Measurements from ENCODE around the gene ART5. TPM values are rescaled to one million over a fixed set of nuclear protein-coding genes. Genes with fewer than 3 reads are reported as not detected.

ART5 gene
- total and polyA plus RNA-seq, 7 donors: 0.65 to 4.4 (median 2.4) TPM

DNA sequence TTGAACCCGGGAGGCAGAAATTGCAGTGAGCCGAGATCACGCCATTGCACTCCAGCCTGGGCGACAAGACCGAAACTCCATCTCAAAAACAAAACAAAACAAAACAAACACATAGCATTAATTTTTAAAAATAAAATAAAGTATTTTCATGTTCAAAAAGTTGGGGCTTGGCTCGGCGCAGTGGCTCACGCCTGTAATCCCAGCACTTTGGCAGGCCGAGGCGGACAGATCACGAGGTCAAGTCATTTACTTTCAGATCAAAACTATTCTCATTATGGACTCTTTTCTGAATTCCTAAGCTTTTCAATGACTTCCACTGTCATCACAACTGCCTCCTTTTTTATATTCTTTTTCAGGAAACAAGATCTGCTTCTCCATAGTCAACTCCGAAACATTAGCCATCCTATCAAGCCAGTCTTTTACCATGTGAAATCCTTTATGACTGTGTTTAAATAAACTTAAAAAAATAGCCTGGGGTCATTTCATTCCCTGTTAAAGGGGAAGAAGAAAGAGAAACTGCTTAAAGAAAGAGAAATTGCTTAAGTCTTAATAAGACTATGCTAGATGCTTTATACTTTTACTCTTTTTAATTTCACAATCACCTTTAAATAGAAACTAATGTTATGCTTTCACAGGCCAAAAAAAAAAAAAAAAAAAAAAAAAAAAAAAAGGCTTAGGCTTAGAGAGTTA is 42.5 kb upstream of the ART5 start:
- TF ChIP-seq, protein P1, sequence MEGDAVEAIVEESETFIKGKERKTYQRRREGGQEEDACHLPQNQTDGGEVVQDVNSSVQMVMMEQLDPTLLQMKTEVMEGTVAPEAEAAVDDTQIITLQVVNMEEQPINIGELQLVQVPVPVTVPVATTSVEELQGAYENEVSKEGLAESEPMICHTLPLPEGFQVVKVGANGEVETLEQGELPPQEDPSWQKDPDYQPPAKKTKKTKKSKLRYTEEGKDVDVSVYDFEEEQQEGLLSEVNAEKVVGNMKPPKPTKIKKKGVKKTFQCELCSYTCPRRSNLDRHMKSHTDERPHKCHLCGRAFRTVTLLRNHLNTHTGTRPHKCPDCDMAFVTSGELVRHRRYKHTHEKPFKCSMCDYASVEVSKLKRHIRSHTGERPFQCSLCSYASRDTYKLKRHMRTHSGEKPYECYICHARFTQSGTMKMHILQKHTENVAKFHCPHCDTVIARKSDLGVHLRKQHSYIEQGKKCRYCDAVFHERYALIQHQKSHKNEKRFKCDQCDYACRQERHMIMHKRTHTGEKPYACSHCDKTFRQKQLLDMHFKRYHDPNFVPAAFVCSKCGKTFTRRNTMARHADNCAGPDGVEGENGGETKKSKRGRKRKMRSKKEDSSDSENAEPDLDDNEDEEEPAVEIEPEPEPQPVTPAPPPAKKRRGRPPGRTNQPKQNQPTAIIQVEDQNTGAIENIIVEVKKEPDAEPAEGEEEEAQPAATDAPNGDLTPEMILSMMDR (IDR thresholded peaks at IDR 0.05): no peak
- DNase-seq (no peak), ATAC-seq (peak in 2 of 4 donors; percentile 3 to 21)
- peaks cover 17% of the 10 kb centered on the region for H3K4me1 ChIP-seq
- peak overlapping the region; percentile 5 for H3K4me3 ChIP-seq
- H3K36me3 ChIP-seq (ENCODE audit: insufficient read depth in 1 of 2, low read depth in 1 of 2): peaks cover 19 to 97% of the 10 kb centered on the region in 2 donors
- intact Hi-C loops (cut with DNase I): no loop called here
- H3K27me3 ChIP-seq (ENCODE audit: insufficient read depth in 3 of 3, low read length in 2 of 3): no peaks in the 10 kb centered on the region
- H3K27ac ChIP-seq: peak overlapping the region; percentile 58
- WGBS, 3 donors: 85 to 97% (median 93%) methylated on average over 12 of the region's 12 CpGs
- H3K9me3 ChIP-seq: no peaks in the 10 kb centered on the region

DNA sequence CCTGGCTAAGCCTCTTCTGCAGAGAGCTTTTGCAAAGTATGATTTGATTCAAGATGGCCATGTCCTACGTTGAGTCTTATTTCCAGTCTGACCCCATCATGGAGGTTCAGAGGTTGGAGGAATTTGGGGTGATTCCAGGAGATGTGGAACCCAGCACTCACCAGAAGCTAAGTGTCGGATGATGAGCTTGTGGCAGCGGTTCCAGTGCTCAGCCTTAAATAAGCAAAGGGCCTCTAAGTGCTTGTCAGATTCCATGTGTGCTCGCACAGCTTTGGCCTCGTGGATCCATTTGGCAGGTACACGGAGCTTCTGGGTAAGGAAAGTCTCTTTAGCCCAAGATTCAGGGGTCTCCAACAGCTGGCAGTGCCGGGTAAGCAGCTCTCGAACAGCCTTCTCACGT is 41.2 kb upstream of the ART5 start:
- peaks cover 20 to 97% of the 10 kb centered on the region in 2 donors for H3K36me3 ChIP-seq (ENCODE audit: insufficient read depth in 1 of 2, low read depth in 1 of 2)
- H3K27ac ChIP-seq: no peak overlapping the region
- intact Hi-C loops (cut with DNase I): no loop called here
- DNase-seq (no peak), ATAC-seq (no peak)
- no peak overlapping the region for H3K4me3 ChIP-seq
- WGBS, 3 donors: 95 to 96% (median 96%) methylated on average over 9 of the region's 9 CpGs
- H3K27me3 ChIP-seq (ENCODE audit: insufficient read depth in 3 of 3, low read length in 2 of 3): no peaks in the 10 kb centered on the region
- H3K9me3 ChIP-seq: no peaks in the 10 kb centered on the region
- TF ChIP-seq, protein P1 (IDR thresholded peaks at IDR 0.05): no peak
- peaks cover 17% of the 10 kb centered on the region for H3K4me1 ChIP-seq

DNA sequence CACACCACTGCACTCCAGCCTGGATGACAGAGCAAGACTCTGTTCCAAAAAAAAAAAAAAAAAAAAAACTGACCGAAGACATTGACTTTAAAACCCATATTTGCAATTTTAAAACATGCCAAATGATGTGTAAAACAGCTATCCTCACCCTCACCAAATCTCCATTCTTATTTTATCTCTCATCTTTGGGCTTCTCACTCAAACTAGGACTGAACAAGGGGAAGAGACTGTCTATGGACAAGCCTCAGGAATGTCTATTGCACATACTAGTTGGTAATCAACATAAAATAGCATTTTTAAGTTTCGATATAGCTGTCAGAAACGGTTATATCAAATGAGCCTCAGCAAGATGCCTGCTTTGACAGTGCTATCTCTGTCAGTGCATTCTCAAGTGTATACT is 37.3 kb upstream of the ART5 start:
- no peak for DNase-seq
- H3K36me3 ChIP-seq (ENCODE audit: insufficient read depth in 1 of 2, low read depth in 1 of 2): peaks cover 26 to 97% of the 10 kb centered on the region in 2 donors
- TF ChIP-seq, protein P1 (IDR thresholded peaks at IDR 0.05): no peak
- no peak overlapping the region for H3K4me3 ChIP-seq
- H3K9me3 ChIP-seq: no peaks in the 10 kb centered on the region
- no peak overlapping the region for H3K27ac ChIP-seq
- intact Hi-C loops (cut with DNase I): no loop called here
- no peak for ATAC-seq
- no peaks in the 10 kb centered on the region for H3K27me3 ChIP-seq (ENCODE audit: insufficient read depth in 3 of 3, low read length in 2 of 3)
- 94 to 97% (median 95%) methylated on average over 3 of the region's 3 CpGs for WGBS, 3 donors
- H3K4me1 ChIP-seq: no peaks in the 10 kb centered on the region

DNA sequence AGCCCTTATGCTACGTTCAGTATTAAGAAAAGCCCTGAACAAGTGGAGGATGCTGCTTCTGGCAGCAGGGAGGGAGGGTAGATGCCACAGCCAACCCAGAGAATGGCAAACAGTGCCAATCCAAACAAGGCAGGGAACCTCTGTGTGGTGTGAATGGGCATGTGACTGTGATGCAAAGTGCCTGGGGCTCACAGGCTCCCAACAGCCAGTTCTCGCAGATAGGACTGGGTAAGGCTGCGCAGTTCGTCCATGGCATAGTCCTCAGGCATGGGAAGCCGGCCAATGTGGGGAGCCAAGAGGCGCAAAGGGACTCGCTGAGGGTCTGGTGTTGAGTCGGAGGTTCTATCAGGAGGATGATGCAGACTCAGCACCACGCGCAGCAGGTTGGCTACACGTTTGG is 34.2 kb upstream of the ART5 start:
- TF ChIP-seq, protein P1 (IDR thresholded peaks at IDR 0.05): no peak
- Histone ChIP-seq H3K27ac (no peak overlapping the region), H3K36me3 (ENCODE audit: insufficient read depth in 1 of 2, low read depth in 1 of 2) (peaks cover 16 to 100% of the 10 kb centered on the region in 2 donors), H3K9me3 (no peaks in the 10 kb centered on the region), H3K27me3 (ENCODE audit: insufficient read depth in 3 of 3, low read length in 2 of 3) (no peaks in the 10 kb centered on the region), H3K4me3 (no peak overlapping the region), H3K4me1 (no peaks in the 10 kb centered on the region)
- intact Hi-C loops (cut with DNase I): no loop called here
- DNase-seq: no peak
- no peak for ATAC-seq
- WGBS, 3 donors: 94 to 96% (median 95%) methylated on average over 11 of the region's 11 CpGs

DNA sequence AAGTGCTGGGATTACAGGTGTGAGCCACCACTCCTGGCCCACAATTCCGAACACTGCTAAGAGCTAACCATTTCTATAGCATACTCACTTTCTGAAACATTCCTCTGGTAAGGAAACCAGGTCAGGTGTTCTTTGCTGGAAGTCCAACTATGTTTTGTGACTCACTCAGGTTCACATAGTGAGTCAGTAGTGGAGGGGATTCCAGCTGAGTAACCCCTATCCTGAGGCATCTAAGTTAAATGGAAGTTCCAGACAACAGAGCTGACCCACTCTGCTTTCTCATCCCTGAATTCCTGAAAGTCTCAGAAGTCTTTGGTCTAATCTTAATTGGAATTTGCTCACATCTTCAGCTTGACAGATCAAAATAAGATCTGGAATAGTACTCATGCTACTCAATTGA is 32.4 kb upstream of the ART5 start:
- intact Hi-C loops (cut with DNase I): no loop called here
- no peaks in the 10 kb centered on the region for H3K9me3 ChIP-seq
- H3K27me3 ChIP-seq (ENCODE audit: insufficient read depth in 3 of 3, low read length in 2 of 3): no peaks in the 10 kb centered on the region
- no peak overlapping the region for H3K4me3 ChIP-seq
- H3K4me1 ChIP-seq: no peaks in the 10 kb centered on the region
- H3K36me3 ChIP-seq (ENCODE audit: insufficient read depth in 1 of 2, low read depth in 1 of 2): peaks cover 6 to 95% of the 10 kb centered on the region in 2 donors
- no peak overlapping the region for H3K27ac ChIP-seq
- DNase-seq (no peak), ATAC-seq (peak in 3 of 4 donors; percentile 39 to 42 (median 40))
- TF ChIP-seq, protein P1 (IDR thresholded peaks at IDR 0.05): no peak
- WGBS, 3 donors: 93 to 98% (median 95%) methylated on average over 1 of the region's 1 CpG

Measured in psoas muscle (tissue), 8 donors.